B cell (primary cell): ENCODE results near the gene NME7. TPM values are rescaled to one million over a fixed set of nuclear protein-coding genes. Genes with fewer than 3 reads are reported as not detected.

Source experiments
- ATAC-seq: fragments of 200-7000 bp; cut with Tn5 transposase; one replicate; pipeline ENCODE4 v1.10.0; 2021; ENCODE audit warnings: low read depth, mild to moderate bottlenecking, moderate number of reproducible peaks, moderate library complexity
- CTCF ChIA-PET: fragments of 350-600 bp; sonication (Branson Sonifier 250); formaldehyde crosslinking; loops from one replicate; lab custom pipeline; 2021; ENCODE audit warnings: antibody characterized with exemption, inconsistent platforms; lab: Charles Lee
- POLR2A ChIA-PET: fragments of 350-600 bp; sonication (Branson Sonifier 250); formaldehyde crosslinking; loops from one replicate; lab custom pipeline; 2021; ENCODE audit warnings: antibody characterized with exemption; lab: Charles Lee
- DNase-seq: peaks from one replicate; pipeline ENCODE4 v3.0.0; 2013
- H2AFZ ChIP-seq: 2 replicates; pipeline ENCODE4 v1.6.1; 2012; ENCODE audit warnings: mild to moderate bottlenecking, low read depth, low read length; ENCODE audit not compliant: insufficient read depth, poor library complexity, severe bottlenecking
- H3K27ac ChIP-seq, 2 donors: 1 replicate in 1 of 2; 2 replicates in 1 of 2; pipeline ENCODE4 v1.5.1; 2012 to 2013; ENCODE audit warnings: low read length in 2 of 2, mild to moderate bottlenecking in 2 of 2, moderate library complexity in 1 of 2
- H3K27me3 ChIP-seq, 4 experiments: fragments of 200-600 bp in 1 of 4; sonication (generic) in 1 of 4; replicated peaks in 1 of 4; 1 replicate in 2 of 4; 2 replicates in 2 of 4; pipeline versions ENCODE4 v1.6.1 to v1.7.0; 2013 to 2016; ENCODE audit warnings: low read length in 3 of 4, mild to moderate bottlenecking in 2 of 4, mixed read lengths in 1 of 4, moderate library complexity in 1 of 4; ENCODE audit not compliant: insufficient read depth in 4 of 4, control insufficient read depth in 3 of 4; ENCODE audit errors: control extremely low read depth in 1 of 4
- H3K36me3 ChIP-seq, 2 experiments: replicated peaks in 1 of 2; 1 replicate in 1 of 2; 2 replicates in 1 of 2; pipeline versions ENCODE4 v1.6.1 to v1.7.1; 2013; ENCODE audit warnings: low read length in 1 of 2; ENCODE audit not compliant: insufficient read depth in 2 of 2, control insufficient read depth in 1 of 2; ENCODE audit errors: control extremely low read depth in 1 of 2, extremely low read depth in 1 of 2
- H3K4me1 ChIP-seq, 2 donors: fragments of 200-600 bp in 1 of 2; sonication (generic) in 1 of 2; 1 replicate in 1 of 2; 2 replicates in 1 of 2; pipeline versions ENCODE4 v1.5.1 to v1.6.1; 2013 to 2017; ENCODE audit warnings: low read length in 2 of 2; ENCODE audit not compliant: control insufficient read depth in 2 of 2, insufficient read depth in 2 of 2
- H3K4me2 ChIP-seq: replicated peaks from 2 replicates; pipeline ENCODE3; 2012; ENCODE audit warnings: mild to moderate bottlenecking, low read depth, low read length; ENCODE audit not compliant: poor library complexity, severe bottlenecking
- H3K4me3 ChIP-seq, 5 experiments: fragments of 200-600 bp in 1 of 5; sonication (generic) in 1 of 5; 1 replicate in 3 of 5; 2 replicates in 2 of 5; pipeline versions ENCODE4 v1.5.1 to v1.7.0; 2011 to 2016; ENCODE audit warnings: low read length in 4 of 5, mild to moderate bottlenecking in 4 of 5, low read depth in 2 of 5, control low read depth in 1 of 5, moderate library complexity in 1 of 5; ENCODE audit not compliant: insufficient read depth in 1 of 5; ENCODE audit errors: control extremely low read depth in 1 of 5, extremely low read depth in 1 of 5
- H3K79me2 ChIP-seq: fragments of 200-600 bp; sonication (generic); one replicate; pipeline ENCODE4 v1.6.0; 2016; ENCODE audit warnings: low read length; ENCODE audit not compliant: control insufficient read depth, insufficient read depth
- H3K9ac ChIP-seq: fragments of 200-600 bp; sonication (generic); 2 replicates; pipeline ENCODE4 v1.6.1; 2017; ENCODE audit warnings: mild to moderate bottlenecking, low read length, moderate library complexity
- H3K9me3 ChIP-seq, 3 donors: one replicate each; pipeline versions ENCODE4 v1.6.1 to v1.7.1; 2013; ENCODE audit warnings: low read length in 2 of 3; ENCODE audit not compliant: control insufficient read depth in 2 of 3, insufficient read depth in 1 of 3; ENCODE audit errors: control extremely low read depth in 1 of 3
- H4K20me1 ChIP-seq: 2 replicates; pipeline ENCODE4 v1.6.0; 2012; ENCODE audit warnings: mild to moderate bottlenecking, low read length; ENCODE audit not compliant: insufficient read depth, control insufficient read depth, poor library complexity, severe bottlenecking
- H3K27ac Mint-ChIP-seq: one replicate; pipeline ENCODE4 v1.8.0; 2021; ENCODE audit warnings: mixed read lengths
- H3K27me3 Mint-ChIP-seq: one replicate; pipeline ENCODE4 v1.8.0; 2021; ENCODE audit warnings: mixed read lengths
- H3K4me1 Mint-ChIP-seq: one replicate; pipeline ENCODE4 v1.8.0; 2021; ENCODE audit warnings: mixed read lengths
- H3K4me3 Mint-ChIP-seq: one replicate; pipeline ENCODE4 v1.8.0; 2021; ENCODE audit warnings: mixed read lengths
- H3K9me3 Mint-ChIP-seq: one replicate; pipeline ENCODE4 v1.8.0; 2022; ENCODE audit warnings: mixed read lengths; ENCODE audit not compliant: insufficient read depth
- EZH2 ChIP-seq: IDR thresholded peaks from 2 replicates; pipeline ENCODE4 v1.6.1; 2012; ENCODE audit warnings: borderline replicate concordance, low read depth, mild to moderate bottlenecking, moderate library complexity, low read length; ENCODE audit not compliant: insufficient read depth, poor library complexity, severe bottlenecking
- WGBS: methylation state at CpG from one replicate; pipeline ENCODE4 v1.1.5; 2013; ENCODE audit warnings: missing lambda C conversion rate; ENCODE audit not compliant: insufficient coverage; 5-methylcytosine and 5-hydroxymethylcytosine counted together
- intact Hi-C: fragments of 100-400 bp; cut with micrococcal nuclease; formaldehyde crosslinking; loops from one replicate; pipeline ENCODE4 v1.10.0; 2022
- polyA plus RNA-seq: library from polyadenylated mRNA; depleted of rRNA; stranded (reverse); fragments of >200 nt; gene quantifications from 2 replicates; pipeline ENCODE4 v1.2.3, GENCODE V29; 2012
- total RNA-seq, 2 donors: library from RNA; stranded (reverse); fragments of 120-200 nt in 1 of 2; gene quantifications; 1 replicate in 1 of 2; 2 replicates in 1 of 2; pipeline versions ENCODE4 v1.2.3 to v1.2.4, GENCODE V29; 2013 to 2022
- TF ChIP-seq, protein P1 (sequence below): fragments of 200-600 bp; IDR thresholded peaks from one replicate; pipeline ENCODE4 v1.8.0; 2022; ENCODE audit warnings: antibody characterized with exemption, mild to moderate bottlenecking

Gene NME7
- total and polyA plus RNA-seq, 2 donors (not counting 1 experiment from before 2014, with no cell fraction given) = 3.3 to 14.3 TPM

DNA sequence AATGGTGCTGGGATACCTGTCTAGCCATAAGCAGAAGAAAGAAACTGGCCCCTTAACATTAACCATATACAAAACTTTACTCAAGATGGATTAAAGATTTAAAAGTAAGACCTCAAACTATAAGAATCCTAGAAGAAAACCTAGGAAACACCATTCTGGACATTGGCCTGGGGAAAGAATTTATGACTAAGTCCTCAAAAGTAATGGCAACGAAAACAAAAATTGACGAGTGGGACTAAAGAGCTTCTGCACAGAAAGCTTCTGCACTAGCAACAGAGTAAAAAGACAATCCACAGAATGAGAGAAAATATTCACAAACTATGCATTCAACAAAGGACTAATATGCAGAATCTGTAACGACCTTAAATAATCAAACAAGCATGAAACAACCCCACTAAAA, 66.7 kb downstream of the NME7 start:
- H4K20me1 ChIP-seq = no peaks in the 10 kb centered on the region
- no peaks in the 10 kb centered on the region for H3K4me1 ChIP-seq
- no peak overlapping the region for H3K4me3 ChIP-seq
- no peak overlapping the region for H3K4me2 ChIP-seq
- H3K9me3 Mint-ChIP-seq = no peaks in the 10 kb centered on the region
- peaks cover 0 to 1% of the 10 kb centered on the region in 2 experiments for H3K36me3 ChIP-seq
- 75% methylated on average over 3 of the region's 3 CpGs for WGBS
- no peak overlapping the region for H3K9ac ChIP-seq
- intact Hi-C loops = no loop called here
- CTCF ChIA-PET = no interaction called here
- no peak for DNase-seq
- no peak overlapping the region for H3K4me3 Mint-ChIP-seq
- no peak overlapping the region for H3K27ac Mint-ChIP-seq
- no peaks in the 10 kb centered on the region for H3K79me2 ChIP-seq
- peaks cover 2% of the 10 kb centered on the region for H3K4me1 Mint-ChIP-seq
- POLR2A ChIA-PET = no interaction called here
- H3K27me3 ChIP-seq = no peaks in the 10 kb centered on the region
- TF ChIP-seq, protein P1, sequence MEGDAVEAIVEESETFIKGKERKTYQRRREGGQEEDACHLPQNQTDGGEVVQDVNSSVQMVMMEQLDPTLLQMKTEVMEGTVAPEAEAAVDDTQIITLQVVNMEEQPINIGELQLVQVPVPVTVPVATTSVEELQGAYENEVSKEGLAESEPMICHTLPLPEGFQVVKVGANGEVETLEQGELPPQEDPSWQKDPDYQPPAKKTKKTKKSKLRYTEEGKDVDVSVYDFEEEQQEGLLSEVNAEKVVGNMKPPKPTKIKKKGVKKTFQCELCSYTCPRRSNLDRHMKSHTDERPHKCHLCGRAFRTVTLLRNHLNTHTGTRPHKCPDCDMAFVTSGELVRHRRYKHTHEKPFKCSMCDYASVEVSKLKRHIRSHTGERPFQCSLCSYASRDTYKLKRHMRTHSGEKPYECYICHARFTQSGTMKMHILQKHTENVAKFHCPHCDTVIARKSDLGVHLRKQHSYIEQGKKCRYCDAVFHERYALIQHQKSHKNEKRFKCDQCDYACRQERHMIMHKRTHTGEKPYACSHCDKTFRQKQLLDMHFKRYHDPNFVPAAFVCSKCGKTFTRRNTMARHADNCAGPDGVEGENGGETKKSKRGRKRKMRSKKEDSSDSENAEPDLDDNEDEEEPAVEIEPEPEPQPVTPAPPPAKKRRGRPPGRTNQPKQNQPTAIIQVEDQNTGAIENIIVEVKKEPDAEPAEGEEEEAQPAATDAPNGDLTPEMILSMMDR = no peak
- no peaks in the 10 kb centered on the region for H3K27me3 Mint-ChIP-seq
- no peaks in the 10 kb centered on the region for H3K9me3 ChIP-seq
- H2AFZ ChIP-seq = no peak overlapping the region
- H3K27ac ChIP-seq = no peak overlapping the region
- no peak for ATAC-seq

DNA sequence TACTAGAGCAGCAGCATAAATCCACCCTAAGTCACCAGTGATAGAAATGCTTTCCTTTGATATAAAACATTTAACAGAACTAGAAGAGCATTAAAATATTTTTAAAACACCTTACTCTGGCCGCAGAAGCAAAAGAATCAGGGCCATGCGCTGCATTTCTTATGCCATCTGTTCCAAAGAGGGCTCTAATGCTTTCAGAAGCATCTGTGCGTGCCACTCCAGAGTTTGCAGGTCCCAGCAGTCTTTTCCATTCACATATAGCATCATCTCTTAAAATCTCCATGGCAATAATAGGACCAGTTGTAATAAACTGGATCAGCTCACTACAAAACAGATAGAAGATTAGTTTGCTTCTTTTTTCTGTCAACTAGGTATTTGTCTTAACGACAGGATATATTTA, 69.2 kb downstream of the NME7 start:
- H3K27me3 ChIP-seq = no peaks in the 10 kb centered on the region
- no peak overlapping the region for H3K4me3 Mint-ChIP-seq
- WGBS = 100% methylated on average over 3 of the region's 4 CpGs
- DNase-seq (no peak), ATAC-seq (no peak)
- no peak overlapping the region for H3K27ac ChIP-seq
- no peak overlapping the region for H3K9ac ChIP-seq
- peaks cover 0 to 1% of the 10 kb centered on the region in 2 experiments for H3K36me3 ChIP-seq
- no peak overlapping the region for H3K27ac Mint-ChIP-seq
- H3K4me1 Mint-ChIP-seq = peaks cover 5% of the 10 kb centered on the region
- no peak overlapping the region for H3K4me3 ChIP-seq
- ChIA-PET CTCF (no interaction called here), POLR2A (no interaction called here)
- no peaks in the 10 kb centered on the region for H3K27me3 Mint-ChIP-seq
- TF ChIP-seq, protein P1 = no peak
- TF ChIP-seq EZH2 = no peak
- no peak overlapping the region for H3K4me2 ChIP-seq
- no peaks in the 10 kb centered on the region for H3K9me3 ChIP-seq
- intact Hi-C loops = no loop called here
- H3K79me2 ChIP-seq = no peaks in the 10 kb centered on the region
- no peak overlapping the region for H2AFZ ChIP-seq
- H4K20me1 ChIP-seq = no peaks in the 10 kb centered on the region
- H3K4me1 ChIP-seq = no peaks in the 10 kb centered on the region
- H3K9me3 Mint-ChIP-seq = no peaks in the 10 kb centered on the region
